ENCODE data around the gene CHST8.

The CHST8 gene

GRCh38 chr19:33748231-33748630, 126.5 kb downstream of the CHST8 start:
- no peak for DNase-seq

GRCh38 chr19:33749016-33749415, 127.3 kb downstream of the CHST8 start:
- no peak for DNase-seq

- no peak for DNase-seq
Observed at GRCh38 chr19:33749619-33750175, 127.9 kb downstream of the CHST8 start.

- DNase-seq: no peak
Observed at GRCh38 chr19:33750587-33751435, 129.1 kb downstream of the CHST8 start.

DNA sequence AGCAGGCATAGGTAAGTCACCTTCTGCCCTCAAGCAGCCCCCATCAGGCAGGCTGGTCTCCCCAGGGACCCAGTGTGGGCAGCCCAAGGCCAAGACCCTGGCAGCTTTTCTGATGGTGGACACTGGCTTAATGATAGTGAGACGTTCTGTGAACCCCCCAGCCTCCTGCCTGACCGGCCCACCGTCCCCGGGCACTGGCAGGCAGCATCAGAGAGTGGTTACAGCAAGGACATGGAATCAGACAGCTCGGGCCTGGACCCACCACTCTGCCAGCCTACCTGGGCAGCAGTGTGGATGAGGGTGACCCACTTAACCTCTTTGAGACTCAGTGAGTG, 129.7 kb downstream of the CHST8 start:
- no peak for DNase-seq

DNA sequence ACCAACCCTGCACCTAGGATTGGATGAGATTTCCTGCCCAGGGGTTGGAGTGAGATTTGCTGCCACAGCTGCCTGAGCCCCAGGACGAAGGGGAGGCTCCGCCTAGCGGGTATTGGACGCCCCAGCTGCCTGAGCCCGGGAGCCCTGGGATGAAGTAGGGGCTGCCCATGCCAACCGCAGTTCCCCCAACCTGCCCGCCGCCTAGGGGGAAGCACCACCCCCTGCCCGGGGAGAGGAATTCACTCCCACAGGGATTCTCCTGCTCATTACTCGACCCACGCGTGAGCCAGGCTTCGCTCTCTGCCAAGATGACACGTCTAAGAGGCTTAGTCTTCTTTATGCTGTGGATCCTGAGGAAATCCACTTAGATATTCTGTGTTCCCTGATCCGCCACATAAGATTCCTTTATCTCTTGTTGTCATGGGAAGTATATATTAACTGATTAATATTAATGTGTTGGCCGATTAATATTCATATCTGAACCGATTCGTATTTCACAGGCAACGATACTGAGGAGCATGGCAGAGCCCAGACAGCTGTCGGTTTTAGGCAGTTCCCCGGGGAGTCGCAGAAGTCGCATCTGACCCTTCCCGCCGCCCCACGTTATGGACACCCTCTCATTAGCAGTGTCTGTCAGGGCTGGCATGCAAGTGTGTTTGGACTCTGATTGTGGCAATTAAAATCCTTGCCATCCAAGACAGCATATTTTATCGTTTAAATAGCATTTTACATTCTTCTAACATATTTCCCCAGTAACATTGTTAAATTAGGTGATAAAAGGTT, 130.5 kb downstream of the CHST8 start:
- no peak for DNase-seq

GRCh38 chr19:33752945-33753344, 131.2 kb downstream of the CHST8 start:
- DNase-seq: no peak

DNA sequence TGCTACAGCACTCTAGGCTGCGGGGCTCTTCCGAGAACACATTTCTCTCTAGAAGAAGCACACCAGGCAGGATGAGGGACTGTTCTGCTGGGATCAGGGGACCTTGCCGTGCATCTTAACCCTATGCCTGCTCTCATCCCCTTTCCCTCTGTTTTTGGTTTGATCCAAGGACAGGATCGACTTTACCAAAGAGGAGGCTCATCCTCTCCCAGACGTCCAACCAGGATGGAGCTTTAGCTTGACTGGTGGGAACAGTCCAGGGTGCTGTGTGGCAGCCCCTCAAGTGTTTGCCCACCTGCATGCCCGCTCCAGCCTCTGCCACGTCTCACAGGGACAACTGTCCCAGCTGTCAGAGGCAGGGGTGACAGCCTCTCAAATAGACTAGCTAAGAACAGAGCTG, 132.6 kb downstream of the CHST8 start:
- no peak for DNase-seq

DNA sequence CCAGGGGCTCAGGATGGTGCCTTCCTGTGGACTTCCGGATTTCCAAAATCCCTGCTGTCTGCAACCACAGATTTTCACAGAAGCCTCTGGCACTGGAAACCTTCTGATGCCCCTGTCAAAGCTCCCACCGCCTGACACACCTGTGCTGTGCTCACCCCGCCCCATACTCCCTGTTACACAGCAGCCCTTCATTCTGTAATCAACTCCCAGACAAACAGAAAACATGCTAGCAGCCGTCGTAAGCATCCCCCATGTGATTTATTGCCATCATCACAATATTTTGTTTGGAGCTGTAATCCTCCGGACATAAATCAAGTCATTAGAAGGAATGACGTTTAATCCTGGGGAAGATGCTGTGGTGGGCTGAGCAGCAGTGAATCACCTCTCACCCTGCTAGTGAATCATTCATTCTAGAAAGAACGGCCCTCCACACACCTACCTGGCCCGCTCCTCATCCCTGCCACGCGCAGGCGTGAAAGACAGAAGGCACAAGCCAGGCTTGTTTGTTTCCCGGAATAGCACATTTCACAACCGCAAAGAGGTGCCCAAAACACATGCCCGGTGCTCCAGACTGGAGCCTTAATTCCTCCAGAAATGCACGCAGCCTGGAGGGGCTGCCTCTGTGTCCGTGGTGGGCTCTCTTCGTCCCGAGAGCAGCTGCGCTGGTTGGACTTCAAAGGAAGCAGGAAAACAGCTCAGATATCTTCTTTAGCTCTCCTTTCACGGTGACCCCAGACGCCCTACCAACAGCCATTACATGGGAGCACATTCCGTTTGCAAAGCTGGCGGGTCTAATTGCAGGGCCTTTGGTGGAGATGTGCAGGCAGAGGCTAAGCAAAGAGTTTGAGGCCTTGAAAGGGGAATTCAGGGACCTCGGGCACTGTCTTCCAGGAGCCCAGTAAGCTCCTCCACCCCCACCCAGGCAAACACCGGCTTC, 133.6 kb downstream of the CHST8 start:
- no peak for DNase-seq

DNA sequence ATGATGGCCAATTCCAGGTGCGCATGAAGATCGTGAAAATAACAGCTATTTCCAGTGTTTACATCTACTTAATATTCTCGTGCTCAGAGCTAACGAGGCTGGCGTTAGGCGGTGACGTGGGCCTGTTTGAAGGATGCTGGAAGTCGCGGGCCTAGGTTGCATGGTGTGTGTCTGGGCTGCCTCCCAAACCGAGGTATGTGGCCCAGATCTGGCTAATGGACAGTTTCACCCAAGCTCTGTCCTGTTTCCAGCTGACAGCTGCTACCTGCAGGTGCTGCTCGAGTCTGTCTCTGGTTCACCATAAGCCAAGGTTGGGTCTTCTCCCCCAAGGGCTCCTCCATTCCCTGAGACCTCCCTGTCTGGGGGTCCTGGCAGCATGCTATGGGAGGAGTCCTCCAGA, 134.4 kb downstream of the CHST8 start:
- no peak for DNase-seq

GRCh38 chr19:33758541-33759013, 136.8 kb downstream of the CHST8 start:
- DNase-seq: no peak

DNA sequence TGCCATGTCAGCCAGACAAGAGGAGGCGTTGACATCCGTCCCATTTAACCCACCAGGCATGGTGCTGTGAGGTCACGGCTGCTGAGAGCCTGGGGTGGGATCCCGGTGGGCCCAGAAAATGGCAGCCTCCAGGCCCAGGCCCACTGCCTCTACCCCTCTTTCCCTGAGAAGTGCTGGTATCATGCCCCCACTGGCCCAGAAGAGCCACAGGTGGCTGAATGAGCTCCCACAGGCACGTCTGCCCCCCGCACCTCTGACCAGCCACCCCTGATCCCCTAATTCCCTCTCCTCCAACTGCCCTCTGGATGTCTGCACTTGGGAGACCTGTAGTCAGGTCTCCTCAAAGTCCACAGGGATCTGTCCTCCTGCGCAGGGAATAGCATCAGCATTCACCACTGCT, 137.6 kb downstream of the CHST8 start:
- DNase-seq: no peak

- no peak for DNase-seq
Observed at GRCh38 chr19:33763633-33764371, 142.0 kb downstream of the CHST8 start.

GRCh38 chr19:33766623-33767022, 144.9 kb downstream of the CHST8 start:
- DNase-seq: no peak

GRCh38 chr19:33767898-33768413, 146.2 kb downstream of the CHST8 start:
- no peak for DNase-seq

DNA sequence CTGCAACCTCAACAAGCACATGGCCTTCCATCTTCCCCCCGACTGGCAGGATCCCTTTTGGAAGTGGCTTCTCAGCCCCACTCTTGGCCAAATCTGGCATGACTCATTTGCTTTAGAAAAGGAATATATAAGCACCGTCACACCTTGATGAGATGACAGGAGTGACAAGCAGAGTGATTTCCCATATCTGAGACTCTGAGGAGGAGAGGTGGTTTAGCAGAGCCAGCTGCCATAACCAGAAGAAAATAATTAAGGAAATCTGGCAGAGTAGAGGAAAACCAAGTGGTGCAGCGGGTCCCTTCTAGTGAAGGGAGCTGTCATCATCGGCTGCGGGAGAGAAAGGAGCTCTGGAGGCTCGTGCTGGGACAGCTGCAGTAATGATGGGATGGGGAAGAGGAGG, 147.5 kb downstream of the CHST8 start:
- DNase-seq: no peak

DNA sequence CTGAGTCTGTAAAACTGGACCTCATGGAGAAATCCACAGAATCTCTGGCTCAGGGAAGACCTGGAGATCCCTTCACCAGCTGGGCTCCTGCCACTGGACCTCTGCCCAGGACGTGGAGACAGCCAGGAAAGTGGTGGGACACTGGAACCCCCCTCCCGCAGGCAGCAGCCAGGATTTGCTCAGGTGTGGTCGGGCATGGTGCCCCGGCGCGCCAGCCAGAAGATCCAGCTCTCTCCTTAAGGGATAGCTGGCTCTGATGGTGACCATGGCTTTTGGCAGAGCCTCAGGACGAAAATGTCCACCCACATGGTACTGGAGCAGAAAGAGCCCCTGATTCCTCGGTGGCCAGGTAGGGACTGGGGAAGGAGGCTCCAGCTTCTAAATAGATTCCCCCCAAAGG, 148.4 kb downstream of the CHST8 start:
- no peak for DNase-seq

GRCh38 chr19:33771384-33772101, 149.8 kb downstream of the CHST8 start:
- DNase-seq: peak; percentile 95

DNA sequence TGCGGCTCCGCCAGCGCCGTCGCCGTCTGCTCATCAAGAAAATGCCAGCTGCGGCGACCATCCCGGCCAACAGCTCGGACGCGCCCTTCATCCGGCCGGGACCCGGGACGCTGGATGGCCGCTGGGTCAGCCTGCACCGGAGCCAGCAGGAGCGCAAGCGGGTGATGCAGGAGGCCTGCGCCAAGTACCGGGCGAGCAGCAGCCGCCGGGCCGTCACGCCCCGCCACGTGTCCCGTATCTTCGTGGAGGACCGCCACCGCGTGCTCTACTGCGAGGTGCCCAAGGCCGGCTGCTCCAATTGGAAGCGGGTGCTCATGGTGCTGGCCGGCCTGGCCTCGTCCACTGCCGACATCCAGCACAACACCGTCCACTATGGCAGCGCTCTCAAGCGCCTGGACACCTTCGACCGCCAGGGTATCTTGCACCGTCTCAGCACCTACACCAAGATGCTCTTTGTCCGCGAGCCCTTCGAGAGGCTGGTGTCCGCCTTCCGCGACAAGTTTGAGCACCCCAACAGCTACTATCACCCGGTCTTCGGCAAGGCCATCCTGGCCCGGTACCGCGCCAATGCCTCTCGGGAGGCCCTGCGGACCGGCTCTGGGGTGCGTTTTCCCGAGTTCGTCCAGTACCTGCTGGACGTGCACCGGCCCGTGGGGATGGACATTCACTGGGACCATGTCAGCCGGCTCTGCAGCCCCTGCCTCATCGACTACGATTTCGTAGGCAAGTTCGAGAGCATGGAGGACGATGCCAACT, 150.5 kb downstream of the CHST8 start:
- DNase-seq: no peak

- no peak for DNase-seq
Observed at GRCh38 chr19:33772858-33773180, 151.1 kb downstream of the CHST8 start.

Data from 8988T (cell line).